GM12878 (cell line): Measurements from ENCODE around the gene SNAPC2. TPM values are rescaled to one million over a fixed set of nuclear protein-coding genes. Genes with fewer than 3 reads are reported as not detected.
"Not testable (repeated sequence)": the region's sequence is repeated elsewhere in the genome, so short reads cannot be mapped to it uniquely, and the experiment has no call there.

Experiments
- ATAC-seq: fragments of 200-7000 bp; cut with Tn5 transposase; 3 replicates; pipeline ENCODE4 v1.9.1; 2020; ENCODE audit warnings: mild to moderate bottlenecking, moderate library complexity
- BruUV-seq: library from RNA; stranded (reverse); fragments of 400-500 nt; replicated peaks from 2 replicates; lab custom pipeline; 2021; lab: Mats Ljungman, UMichigan
- CTCF ChIA-PET: fragments of 300-600 bp; sonication (Branson Sonifier 250); formaldehyde crosslinking; extraction: SDS; loops from one replicate; lab custom pipeline; 2021; ENCODE audit warnings: inconsistent platforms; lab: Yijun Ruan, JAX
- POLR2A ChIA-PET: fragments of 350-600 bp; formaldehyde crosslinking; extraction: SDS; loops from one replicate; lab custom pipeline; 2021; ENCODE audit warnings: inconsistent platforms; lab: Charles Lee
- RAD21 ChIA-PET: fragments of 300-600 bp; sonication (Branson Sonifier 250); formaldehyde crosslinking; loops from one replicate; lab custom pipeline; 2023; ENCODE audit warnings: antibody characterized with exemption; ENCODE audit not compliant: unreplicated experiment; lab: Charles Lee
- SMC1A ChIA-PET: fragments of 300-600 bp; sonication (Branson Sonifier 250); formaldehyde crosslinking; loops from one replicate; lab custom pipeline; 2023; ENCODE audit not compliant: unreplicated experiment, uncharacterized antibody; lab: Charles Lee
- DNase-seq: peaks from one replicate; pipeline ENCODE4 v3.0.0-alpha.2; 2011; ENCODE audit warnings: low read depth, low spot score
- FAIRE-seq: peaks from 3 replicates; lab custom pipeline; 2011; peaks lifted over from hg19 to GRCh38; lab: Jason Lieb, UNC
- H2AFZ ChIP-seq: 2 replicates; pipeline ENCODE4 v1.6.0; 2011; ENCODE audit warnings: low read depth, low read length, control low read depth; ENCODE audit not compliant: control insufficient read depth
- H3K27ac ChIP-seq: 2 replicates; pipeline ENCODE4 v1.5.1; 2011; ENCODE audit warnings: control low read depth; ENCODE audit not compliant: control insufficient read depth, insufficient read depth
- H3K27me3 ChIP-seq, 2 experiments: replicated peaks in 1 of 2; 2 replicates each; pipeline versions ENCODE4 v1.6.0 to v1.6.1; 2011; ENCODE audit warnings: low read length in 1 of 2; ENCODE audit not compliant: control insufficient read depth in 2 of 2, insufficient read depth in 2 of 2
- H3K36me3 ChIP-seq, 2 experiments: 2 replicates each; pipeline ENCODE4 v1.5.1; 2011; ENCODE audit warnings: low read length in 1 of 2; ENCODE audit not compliant: control insufficient read depth in 2 of 2, insufficient read depth in 2 of 2
- H3K4me1 ChIP-seq: 2 replicates; pipeline ENCODE4 v1.6.1; 2011; ENCODE audit warnings: mild to moderate bottlenecking, low read length, moderate library complexity, mixed read lengths; ENCODE audit not compliant: control insufficient read depth, insufficient read depth
- H3K4me2 ChIP-seq: 2 replicates; pipeline ENCODE4 v1.6.0; 2011; ENCODE audit warnings: control low read depth; ENCODE audit not compliant: control insufficient read depth, insufficient read depth
- H3K4me3 ChIP-seq: fragments of 200-600 bp; sonication (generic); 2 replicates; pipeline ENCODE4 v1.5.1; 2016
- H3K79me2 ChIP-seq: 2 replicates; pipeline ENCODE4 v1.6.0; 2011; ENCODE audit warnings: low read length; ENCODE audit not compliant: control insufficient read depth, insufficient read depth
- H3K9ac ChIP-seq: 2 replicates; pipeline ENCODE4 v1.8.0; 2011; ENCODE audit warnings: low read length, control low read depth, mixed read lengths; ENCODE audit not compliant: control insufficient read depth, insufficient read depth
- H3K9me3 ChIP-seq: replicated peaks from 3 replicates; pipeline ENCODE4 v1.5.1; 2011; ENCODE audit warnings: mild to moderate bottlenecking, low read length; ENCODE audit not compliant: control insufficient read depth, insufficient read depth
- H4K20me1 ChIP-seq: 2 replicates; pipeline ENCODE4 v1.6.0; 2011; ENCODE audit not compliant: control insufficient read depth, insufficient read depth
- LARP7 ChIP-seq: fragments of 450-650 bp; IDR thresholded peaks from 2 replicates; pipeline ENCODE4 v1.6.1; 2017; ENCODE audit warnings: mild to moderate bottlenecking
- NR2F1 ChIP-seq: fragments of 450-650 bp; conservative IDR thresholded peaks from 2 replicates; pipeline ENCODE4 v1.6.1; 2017; ENCODE audit warnings: mild to moderate bottlenecking
- WGBS: methylation state at CpG from one replicate; pipeline ENCODE4 v1.1.6; 2016; ENCODE audit warnings: low lambda C conversion rate; ENCODE audit not compliant: insufficient replicate concordance, insufficient coverage; ENCODE audit errors: missing lambda C conversion rate; 5-methylcytosine and 5-hydroxymethylcytosine counted together
- in situ Hi-C: fragments of 300-500 bp; cut with MboI; formaldehyde crosslinking; loops from 9 replicates; pipeline ENCODE4 v1.14.3; 2018; ENCODE audit warnings: mixed read lengths
- intact Hi-C: fragments of 100-400 bp; cut with micrococcal nuclease; formaldehyde crosslinking; loops from one replicate; pipeline ENCODE4 v1.14.2; 2022; ENCODE audit not compliant: unreplicated experiment
- polyA plus RNA-seq, 11 experiments: library from polyadenylated mRNA; depleted of rRNA in 4 of 11; unstranded in 6 of 11; stranded (reverse) in 5 of 11; fragments of >200 nt; fragmentation: Nextera tagmentation in 4 of 11; fragmentation: Illumina TruSeq in 1 of 11; extraction: Ambion mirVana in 4 of 11; extraction: Trizol in 1 of 11; gene quantifications; 1 replicate in 1 of 11; 2 replicates in 10 of 11; pipeline versions ENCODE4 v1.2.1 to v1.2.3, GENCODE V29; 2011 to 2016; ENCODE audit warnings: inconsistent platforms in 2 of 11, missing spikeins in 2 of 11, low read depth in 1 of 11
- total RNA-seq, 4 experiments: library from RNA; depleted of rRNA in 3 of 4; stranded (reverse); fragments of >200 nt in 3 of 4; fragmentation: Illumina TruSeq in 1 of 4; extraction: Trizol in 1 of 4; gene quantifications; 2 replicates each; pipeline versions ENCODE4 v1.2.1 to v1.2.3, GENCODE V29; 2013 to 2021
- TF ChIP-seq, protein P1 (sequence below): fragments of 450-650 bp; IDR thresholded peaks from 2 replicates; pipeline ENCODE4 v1.6.1; 2017; ENCODE audit warnings: antibody characterized with exemption, mild to moderate bottlenecking, moderate library complexity

The SNAPC2 gene
- total and polyA plus RNA-seq, 10 of the 15 experiments (the other 5 are each of a cell fraction or from before 2014, with no cell fraction given): 0.19 to 20.8 (median 12.6) TPM

- no peak for TF ChIP-seq LARP7
- no peak for TF ChIP-seq NR2F1
- TF ChIP-seq, protein P1, sequence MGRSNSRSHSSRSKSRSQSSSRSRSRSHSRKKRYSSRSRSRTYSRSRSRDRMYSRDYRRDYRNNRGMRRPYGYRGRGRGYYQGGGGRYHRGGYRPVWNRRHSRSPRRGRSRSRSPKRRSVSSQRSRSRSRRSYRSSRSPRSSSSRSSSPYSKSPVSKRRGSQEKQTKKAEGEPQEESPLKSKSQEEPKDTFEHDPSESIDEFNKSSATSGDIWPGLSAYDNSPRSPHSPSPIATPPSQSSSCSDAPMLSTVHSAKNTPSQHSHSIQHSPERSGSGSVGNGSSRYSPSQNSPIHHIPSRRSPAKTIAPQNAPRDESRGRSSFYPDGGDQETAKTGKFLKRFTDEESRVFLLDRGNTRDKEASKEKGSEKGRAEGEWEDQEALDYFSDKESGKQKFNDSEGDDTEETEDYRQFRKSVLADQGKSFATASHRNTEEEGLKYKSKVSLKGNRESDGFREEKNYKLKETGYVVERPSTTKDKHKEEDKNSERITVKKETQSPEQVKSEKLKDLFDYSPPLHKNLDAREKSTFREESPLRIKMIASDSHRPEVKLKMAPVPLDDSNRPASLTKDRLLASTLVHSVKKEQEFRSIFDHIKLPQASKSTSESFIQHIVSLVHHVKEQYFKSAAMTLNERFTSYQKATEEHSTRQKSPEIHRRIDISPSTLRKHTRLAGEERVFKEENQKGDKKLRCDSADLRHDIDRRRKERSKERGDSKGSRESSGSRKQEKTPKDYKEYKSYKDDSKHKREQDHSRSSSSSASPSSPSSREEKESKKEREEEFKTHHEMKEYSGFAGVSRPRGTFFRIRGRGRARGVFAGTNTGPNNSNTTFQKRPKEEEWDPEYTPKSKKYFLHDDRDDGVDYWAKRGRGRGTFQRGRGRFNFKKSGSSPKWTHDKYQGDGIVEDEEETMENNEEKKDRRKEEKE: no peak
Measured at GRCh38 chr19:7888826-7889217, 31.3 kb upstream of the SNAPC2 start (continued).

- FAIRE-seq, BruUV-seq, H3K79me2 ChIP-seq, H2AFZ ChIP-seq, SMC1A ChIA-PET, in situ Hi-C loops, DNase-seq, RAD21 ChIA-PET, H3K27me3 ChIP-seq, H3K4me1 ChIP-seq, CTCF ChIA-PET, H4K20me1 ChIP-seq, ATAC-seq, H3K9ac ChIP-seq, H3K36me3 ChIP-seq, H3K4me3 ChIP-seq, H3K27ac ChIP-seq, H3K9me3 ChIP-seq, H3K4me2 ChIP-seq, POLR2A ChIA-PET, intact Hi-C loops: not testable (repeated sequence)
- 49% methylated on average over 11 of the region's 18 CpGs for WGBS
Measured at GRCh38 chr19:7893362-7894101, 26.6 kb upstream of the SNAPC2 start.
